ENCODE results near the gene BOC.

Gene BOC

DNA sequence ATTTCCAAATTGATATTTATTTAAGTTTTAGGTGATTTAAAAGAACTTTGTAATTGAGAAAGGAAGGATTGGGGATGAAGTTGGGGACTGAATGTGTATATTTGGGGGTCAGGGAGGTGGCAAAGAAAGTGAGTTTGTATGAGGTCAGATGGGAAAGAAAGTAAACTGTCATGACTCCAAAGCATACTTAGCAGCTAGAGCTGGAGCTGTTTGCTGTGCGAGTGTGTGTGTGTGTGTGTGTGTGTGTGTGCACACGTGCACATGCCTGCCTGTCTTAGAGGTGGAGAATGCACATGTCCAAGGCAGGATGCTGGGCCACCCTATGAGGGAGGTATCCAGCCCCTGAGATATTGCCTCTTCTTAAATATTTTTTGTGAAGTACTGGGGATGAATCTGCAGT lies 21.0 kb downstream of the BOC start:
- DNase-seq (no peak), ATAC-seq (ENCODE audit: insufficient read depth, low read depth) (no peak)
- Histone ChIP-seq H3K9ac (ENCODE audit: low read depth, low read length) (no peak overlapping the region), H3K9me3 (ENCODE audit: insufficient read depth, low read length, severe bottlenecking) (no peaks in the 10 kb centered on the region), H3K4me1 (ENCODE audit: insufficient read depth, low read length) (no peaks in the 10 kb centered on the region), H3K27me3 (ENCODE audit: insufficient read depth, low read length, poor library complexity) (peaks cover 4% of the 10 kb centered on the region), H4K20me1 (ENCODE audit: insufficient read depth, low read length) (no peaks in the 10 kb centered on the region), H3K36me3 (ENCODE audit: insufficient read depth, low read length) (no peaks in the 10 kb centered on the region), H2AFZ (ENCODE audit: low read depth, low read length) (no peak overlapping the region), H3K27ac (ENCODE audit: low read length) (no peak overlapping the region), H3K79me2 (ENCODE audit: insufficient read depth, low read length) (no peaks in the 10 kb centered on the region), H3K4me3 (ENCODE audit: low read depth in 1 of 2, low read length in 2 of 2) (no peak overlapping the region), H3K4me2 (ENCODE audit: insufficient read depth, low read length) (no peak overlapping the region)
- TF ChIP-seq, protein P1, sequence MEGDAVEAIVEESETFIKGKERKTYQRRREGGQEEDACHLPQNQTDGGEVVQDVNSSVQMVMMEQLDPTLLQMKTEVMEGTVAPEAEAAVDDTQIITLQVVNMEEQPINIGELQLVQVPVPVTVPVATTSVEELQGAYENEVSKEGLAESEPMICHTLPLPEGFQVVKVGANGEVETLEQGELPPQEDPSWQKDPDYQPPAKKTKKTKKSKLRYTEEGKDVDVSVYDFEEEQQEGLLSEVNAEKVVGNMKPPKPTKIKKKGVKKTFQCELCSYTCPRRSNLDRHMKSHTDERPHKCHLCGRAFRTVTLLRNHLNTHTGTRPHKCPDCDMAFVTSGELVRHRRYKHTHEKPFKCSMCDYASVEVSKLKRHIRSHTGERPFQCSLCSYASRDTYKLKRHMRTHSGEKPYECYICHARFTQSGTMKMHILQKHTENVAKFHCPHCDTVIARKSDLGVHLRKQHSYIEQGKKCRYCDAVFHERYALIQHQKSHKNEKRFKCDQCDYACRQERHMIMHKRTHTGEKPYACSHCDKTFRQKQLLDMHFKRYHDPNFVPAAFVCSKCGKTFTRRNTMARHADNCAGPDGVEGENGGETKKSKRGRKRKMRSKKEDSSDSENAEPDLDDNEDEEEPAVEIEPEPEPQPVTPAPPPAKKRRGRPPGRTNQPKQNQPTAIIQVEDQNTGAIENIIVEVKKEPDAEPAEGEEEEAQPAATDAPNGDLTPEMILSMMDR (IDR thresholded peaks at IDR 0.05; ENCODE audit: borderline replicate concordance, extremely low read depth, low read length, poor library complexity, severe bottlenecking): no peak
- TF ChIP-seq EZH2 (IDR thresholded peaks at IDR 0.05; ENCODE audit: borderline replicate concordance, low read depth, low read length, severe bottlenecking): no peak

DNA sequence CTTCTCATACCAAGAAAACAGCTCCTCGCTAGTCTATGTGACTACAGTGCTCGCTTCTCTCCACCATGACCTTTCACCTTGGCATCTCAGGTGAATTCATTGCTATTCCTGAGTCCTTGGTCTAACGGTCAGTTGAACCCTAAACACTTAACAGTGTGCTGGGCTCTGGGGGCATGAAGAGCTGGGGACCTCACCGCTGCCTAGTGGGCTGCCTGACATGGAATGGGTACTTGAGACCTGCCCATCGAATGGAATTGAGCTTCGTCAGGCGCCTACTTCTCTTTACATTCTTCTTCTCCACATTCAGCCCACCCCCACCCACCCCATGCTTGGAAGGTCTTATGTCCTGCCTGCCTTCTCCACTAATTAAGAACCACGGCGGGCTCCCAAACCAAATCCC lies 22.1 kb downstream of the BOC start:
- Histone ChIP-seq H3K4me3 (ENCODE audit: low read depth in 1 of 2, low read length in 2 of 2) (no peak overlapping the region), H3K36me3 (ENCODE audit: insufficient read depth, low read length) (no peaks in the 10 kb centered on the region), H3K27me3 (ENCODE audit: insufficient read depth, low read length, poor library complexity) (peaks cover 4% of the 10 kb centered on the region), H3K9ac (ENCODE audit: low read depth, low read length) (no peak overlapping the region), H3K4me1 (ENCODE audit: insufficient read depth, low read length) (no peaks in the 10 kb centered on the region), H2AFZ (ENCODE audit: low read depth, low read length) (no peak overlapping the region), H3K4me2 (ENCODE audit: insufficient read depth, low read length) (no peak overlapping the region), H3K9me3 (ENCODE audit: insufficient read depth, low read length, severe bottlenecking) (no peaks in the 10 kb centered on the region), H4K20me1 (ENCODE audit: insufficient read depth, low read length) (no peaks in the 10 kb centered on the region), H3K79me2 (ENCODE audit: insufficient read depth, low read length) (no peaks in the 10 kb centered on the region), H3K27ac (ENCODE audit: low read length) (no peak overlapping the region)
- no peak for DNase-seq
- ATAC-seq (ENCODE audit: insufficient read depth, low read depth): no peak
- no peak for TF ChIP-seq EZH2 (IDR thresholded peaks at IDR 0.05; ENCODE audit: borderline replicate concordance, low read depth, low read length, severe bottlenecking)
- TF ChIP-seq, protein P1 (IDR thresholded peaks at IDR 0.05; ENCODE audit: borderline replicate concordance, extremely low read depth, low read length, poor library complexity, severe bottlenecking): no peak

DNA sequence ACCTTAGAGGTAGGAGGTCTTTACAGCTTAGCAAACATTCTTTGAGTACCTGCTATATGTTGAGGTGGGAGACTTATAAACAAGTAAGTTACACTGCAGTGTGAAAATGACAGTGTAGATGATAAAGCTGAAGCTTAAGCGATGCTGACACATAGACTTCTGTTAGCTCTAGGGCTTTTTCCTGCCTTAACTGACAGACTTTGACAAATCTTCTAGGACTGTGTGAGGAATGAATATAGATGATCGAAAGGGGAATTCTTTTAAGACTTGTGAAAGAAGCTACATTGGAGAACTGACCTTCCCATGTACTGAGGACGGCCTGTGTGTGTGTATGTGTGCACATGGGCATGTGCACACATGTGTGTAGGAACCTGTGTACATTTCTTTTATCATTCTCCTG lies 22.7 kb downstream of the BOC start:
- no peaks in the 10 kb centered on the region for H3K36me3 ChIP-seq (ENCODE audit: insufficient read depth, low read length)
- H3K27me3 ChIP-seq (ENCODE audit: insufficient read depth, low read length, poor library complexity): peaks cover 4% of the 10 kb centered on the region
- no peak overlapping the region for H2AFZ ChIP-seq (ENCODE audit: low read depth, low read length)
- ATAC-seq (ENCODE audit: insufficient read depth, low read depth) (no peak), DNase-seq (no peak)
- no peaks in the 10 kb centered on the region for H3K4me1 ChIP-seq (ENCODE audit: insufficient read depth, low read length)
- no peak for TF ChIP-seq EZH2 (IDR thresholded peaks at IDR 0.05; ENCODE audit: borderline replicate concordance, low read depth, low read length, severe bottlenecking)
- TF ChIP-seq, protein P1 (IDR thresholded peaks at IDR 0.05; ENCODE audit: borderline replicate concordance, extremely low read depth, low read length, poor library complexity, severe bottlenecking): no peak
- H4K20me1 ChIP-seq (ENCODE audit: insufficient read depth, low read length): no peaks in the 10 kb centered on the region
- H3K27ac ChIP-seq (ENCODE audit: low read length): no peak overlapping the region
- no peak overlapping the region for H3K9ac ChIP-seq (ENCODE audit: low read depth, low read length)
- H3K9me3 ChIP-seq (ENCODE audit: insufficient read depth, low read length, severe bottlenecking): no peaks in the 10 kb centered on the region
- H3K4me3 ChIP-seq (ENCODE audit: low read depth in 1 of 2, low read length in 2 of 2): no peak overlapping the region
- no peak overlapping the region for H3K4me2 ChIP-seq (ENCODE audit: insufficient read depth, low read length)
- H3K79me2 ChIP-seq (ENCODE audit: insufficient read depth, low read length): no peaks in the 10 kb centered on the region

DNA sequence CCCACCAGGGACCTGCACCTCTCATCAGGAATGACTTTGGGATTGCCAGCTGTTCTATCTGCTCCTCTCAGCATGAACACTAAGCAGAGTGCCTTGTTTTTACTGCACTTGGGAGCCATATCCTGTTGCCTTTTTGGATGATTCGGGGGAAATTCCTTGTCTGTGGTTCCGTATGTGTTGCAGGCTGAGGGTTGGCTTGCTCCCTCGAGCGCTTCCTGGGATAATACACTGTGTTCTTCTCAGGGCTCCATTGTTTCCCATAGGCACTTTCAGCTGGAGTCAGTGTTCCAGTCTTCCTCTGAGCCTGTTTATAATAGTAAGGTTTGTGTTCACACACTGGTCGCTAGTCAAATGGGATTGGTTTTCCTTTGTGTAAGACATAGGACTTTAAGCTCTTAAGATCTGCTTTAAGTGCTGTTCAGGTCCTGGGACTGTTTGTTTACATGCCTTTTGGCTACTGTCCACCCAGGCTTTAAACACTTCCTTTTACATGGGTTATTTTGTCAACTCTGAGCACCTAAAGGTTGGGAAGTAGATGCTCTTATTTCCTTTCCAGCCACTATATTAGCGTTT lies 23.4 kb downstream of the BOC start:
- no peak for DNase-seq
- Histone ChIP-seq H3K27ac (ENCODE audit: low read length) (no peak overlapping the region), H3K9ac (ENCODE audit: low read depth, low read length) (no peak overlapping the region), H3K36me3 (ENCODE audit: insufficient read depth, low read length) (no peaks in the 10 kb centered on the region), H3K4me1 (ENCODE audit: insufficient read depth, low read length) (no peaks in the 10 kb centered on the region), H3K79me2 (ENCODE audit: insufficient read depth, low read length) (no peaks in the 10 kb centered on the region), H3K9me3 (ENCODE audit: insufficient read depth, low read length, severe bottlenecking) (no peaks in the 10 kb centered on the region), H2AFZ (ENCODE audit: low read depth, low read length) (no peak overlapping the region), H3K4me2 (ENCODE audit: insufficient read depth, low read length) (no peak overlapping the region), H3K4me3 (ENCODE audit: low read depth in 1 of 2, low read length in 2 of 2) (no peak overlapping the region), H3K27me3 (ENCODE audit: insufficient read depth, low read length, poor library complexity) (peaks cover 4% of the 10 kb centered on the region), H4K20me1 (ENCODE audit: insufficient read depth, low read length) (no peaks in the 10 kb centered on the region)
- no peak for ATAC-seq (ENCODE audit: insufficient read depth, low read depth)
- TF ChIP-seq, protein P1 (IDR thresholded peaks at IDR 0.05; ENCODE audit: borderline replicate concordance, extremely low read depth, low read length, poor library complexity, severe bottlenecking): no peak
- no peak for TF ChIP-seq EZH2 (IDR thresholded peaks at IDR 0.05; ENCODE audit: borderline replicate concordance, low read depth, low read length, severe bottlenecking)
